SH-SY5Y (cell line): Measurements from ENCODE around the gene SLC1A1.

Experiments
- GATA2 ChIP-seq: IDR thresholded peaks from 2 replicates; pipeline ENCODE4 v1.6.1; 2011; ENCODE audit warnings: mild to moderate bottlenecking, low read depth, low read length
- GATA3 ChIP-seq: IDR thresholded peaks from 2 replicates; pipeline ENCODE4 v1.6.1; 2011; ENCODE audit warnings: low read depth, mild to moderate bottlenecking, low read length, moderate library complexity

Gene SLC1A1

DNA sequence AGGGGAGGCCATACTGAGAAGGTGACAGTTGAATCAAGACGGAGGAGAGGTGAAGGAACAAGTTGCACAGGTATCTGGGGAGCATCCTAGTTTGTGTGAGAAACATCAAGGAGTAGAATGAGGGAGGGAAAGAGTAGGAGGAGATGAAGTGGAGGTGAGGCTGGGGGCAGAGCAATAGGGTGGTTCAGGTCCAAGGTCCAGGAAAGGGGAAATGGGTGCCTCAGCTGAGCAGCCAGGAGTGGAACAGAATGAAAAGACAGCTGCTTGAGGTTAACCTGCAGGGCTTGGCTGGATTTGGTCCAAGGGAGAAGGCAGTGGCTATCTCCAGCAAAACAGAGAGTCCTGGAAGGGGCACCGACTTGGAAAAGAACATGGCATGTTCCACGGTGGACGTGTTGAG is 5.3 kb downstream of the SLC1A1 start:
- no peak for TF ChIP-seq GATA2
- no peak for TF ChIP-seq GATA3

DNA sequence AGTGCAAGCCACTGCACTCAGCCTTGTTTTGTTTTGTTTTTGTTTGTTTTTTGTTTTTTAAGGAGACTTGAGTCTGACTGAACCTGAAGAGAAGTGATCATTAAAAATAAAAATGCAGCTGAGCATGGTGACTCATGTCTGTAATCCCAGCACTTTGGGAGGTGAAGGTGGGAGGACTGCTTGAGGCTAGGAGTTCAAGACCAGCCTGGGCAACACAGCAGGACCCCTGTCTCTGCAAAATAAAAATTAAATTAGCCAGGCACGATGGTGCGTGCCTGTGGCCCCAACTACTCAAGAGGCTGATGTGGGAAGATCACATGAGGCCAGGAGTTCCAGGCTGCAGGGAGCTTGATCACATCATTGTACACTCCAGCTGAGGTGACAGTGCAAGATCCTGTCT is 6.2 kb downstream of the SLC1A1 start:
- no peak for TF ChIP-seq GATA3
- TF ChIP-seq GATA2, result no peak

DNA sequence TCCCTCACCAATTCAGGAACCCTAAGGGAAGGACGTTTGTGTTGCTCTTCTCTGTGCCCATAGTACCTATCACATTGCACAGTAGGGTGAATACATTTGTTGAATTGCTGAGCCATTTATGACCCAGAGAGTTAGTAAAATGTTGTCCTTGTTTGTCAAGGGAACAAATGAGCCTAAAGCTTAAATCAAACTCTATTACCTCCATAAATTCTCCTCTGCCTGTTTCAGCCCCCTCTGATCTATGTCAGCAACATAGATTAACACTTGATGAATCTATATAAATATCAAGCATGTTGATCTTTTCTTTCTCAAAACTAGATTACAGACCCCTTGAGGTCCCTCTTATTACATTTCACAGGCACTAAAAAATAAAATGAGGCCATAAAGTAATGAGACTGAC is 7.1 kb downstream of the SLC1A1 start:
- TF ChIP-seq GATA3 (no peak), GATA2 (no peak)

DNA sequence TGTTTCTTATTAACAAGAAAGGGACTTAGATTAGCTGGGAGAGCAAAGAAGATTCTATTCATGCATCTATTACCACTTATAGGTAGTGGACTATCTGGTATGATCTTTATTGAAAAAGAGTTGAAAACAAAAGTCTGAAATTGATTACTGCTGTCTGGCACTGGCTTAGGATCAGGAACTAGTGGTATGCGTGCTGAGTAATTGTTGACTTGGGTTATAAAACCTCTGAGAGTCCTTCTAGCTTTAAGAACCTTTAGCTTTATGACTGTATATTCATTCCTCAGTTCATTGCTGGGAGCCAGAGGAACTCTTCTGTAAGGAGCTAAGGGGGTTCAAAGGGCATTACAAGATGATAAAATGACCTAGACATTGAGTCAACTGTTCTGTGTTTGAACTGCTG is 7.6 kb downstream of the SLC1A1 start:
- TF ChIP-seq GATA3 (no peak), GATA2 (no peak)

DNA sequence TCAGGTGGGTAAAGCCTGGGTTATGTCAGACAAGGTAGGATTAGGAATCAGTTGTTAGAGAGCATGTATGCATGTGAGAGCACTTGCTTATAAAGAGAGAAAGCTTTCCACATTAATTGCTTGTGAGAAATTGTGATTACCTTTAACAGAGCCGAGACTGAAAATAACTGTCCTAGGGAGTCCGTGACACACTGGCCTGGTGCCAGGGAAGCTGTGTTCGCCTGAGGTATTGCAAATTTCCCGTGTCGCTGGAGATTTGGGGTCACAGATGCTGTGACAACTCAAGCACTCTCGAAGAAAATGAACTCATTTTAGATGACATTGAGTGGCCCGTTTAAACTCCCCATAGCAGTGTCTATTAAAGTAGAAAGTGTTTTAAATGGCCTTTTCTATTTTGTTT is 9.6 kb downstream of the SLC1A1 start:
- TF ChIP-seq GATA2 (no peak), GATA3 (no peak)

DNA sequence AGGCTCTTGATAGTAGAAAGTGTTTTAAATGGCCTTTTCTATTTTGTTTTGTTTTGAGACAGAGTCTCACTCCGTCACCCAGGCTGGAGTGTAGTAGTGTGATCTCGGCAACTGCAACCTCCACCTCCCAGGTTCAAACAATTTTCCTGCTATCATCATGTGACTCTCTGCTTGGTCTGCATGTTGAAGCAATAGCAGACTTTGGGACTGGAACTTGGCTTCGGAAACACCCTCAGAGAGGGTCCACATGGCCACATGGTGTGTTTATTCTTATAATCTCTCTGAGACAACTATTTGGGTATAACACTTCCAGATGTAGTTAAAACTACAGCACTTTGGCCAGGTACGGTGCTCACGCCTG is 10.9 kb downstream of the SLC1A1 start:
- no peak for TF ChIP-seq GATA3

DNA sequence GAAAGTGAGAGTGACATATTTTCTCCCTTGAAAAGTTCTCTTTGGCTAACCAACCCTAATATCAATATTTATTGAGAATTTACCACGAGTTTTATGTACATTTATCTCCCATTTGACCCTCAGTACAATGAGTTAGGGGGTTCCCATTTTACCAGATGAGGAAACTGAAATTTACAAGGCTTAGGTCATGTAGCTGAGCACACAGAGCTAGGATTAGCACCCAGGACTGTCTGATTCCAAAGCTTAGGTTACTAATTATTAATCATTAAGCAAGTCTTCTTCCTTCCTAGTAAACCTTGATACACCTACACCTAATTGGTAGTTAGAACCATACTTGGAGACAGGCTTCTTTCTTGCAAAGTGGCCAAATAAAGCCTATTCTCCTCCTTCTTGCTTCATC is 12.2 kb downstream of the SLC1A1 start:
- no peak for TF ChIP-seq GATA3

DNA sequence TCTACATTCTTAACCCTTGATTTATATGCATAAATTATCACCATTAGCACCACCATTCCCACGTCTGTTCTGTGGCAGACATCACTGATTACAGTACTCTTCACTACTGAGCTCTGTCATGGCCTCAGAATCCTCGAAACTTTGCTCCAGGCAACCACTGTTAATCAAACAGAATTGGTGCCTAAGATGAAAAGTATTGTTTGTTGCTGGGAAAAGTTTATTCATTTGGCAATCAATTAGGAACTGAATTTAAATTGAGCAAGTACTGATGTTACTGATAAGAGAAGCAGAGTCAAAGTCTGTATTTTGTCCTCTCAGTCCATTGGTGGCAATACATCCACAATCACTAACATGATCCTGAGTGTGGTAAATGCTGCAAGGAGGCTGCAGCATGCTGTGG is 12.8 kb downstream of the SLC1A1 start:
- no peak for TF ChIP-seq GATA3
- no peak for TF ChIP-seq GATA2

DNA sequence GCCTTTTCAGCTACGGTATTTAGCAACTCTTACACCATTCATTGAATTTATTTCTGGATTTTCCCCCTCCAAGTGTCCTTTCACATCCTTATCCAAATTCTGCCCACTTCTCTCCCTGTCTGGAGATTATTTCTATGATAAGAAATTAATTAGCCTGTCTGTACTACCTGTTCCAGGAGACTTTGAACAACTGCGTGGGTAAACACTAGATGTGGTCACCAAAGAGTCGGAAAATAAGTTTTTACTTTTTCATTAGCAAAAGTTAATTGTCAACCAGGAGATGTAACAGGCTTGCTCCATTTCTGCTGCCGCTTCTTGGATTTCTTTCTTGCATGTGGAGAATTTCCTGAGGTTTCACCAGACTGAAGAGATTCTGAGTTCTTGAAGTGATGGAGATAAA is 14.0 kb downstream of the SLC1A1 start:
- TF ChIP-seq GATA3, result 0 out of 2 replicates have a peak, but pooled peaks have one; percentile 14
- no peak for TF ChIP-seq GATA2

DNA sequence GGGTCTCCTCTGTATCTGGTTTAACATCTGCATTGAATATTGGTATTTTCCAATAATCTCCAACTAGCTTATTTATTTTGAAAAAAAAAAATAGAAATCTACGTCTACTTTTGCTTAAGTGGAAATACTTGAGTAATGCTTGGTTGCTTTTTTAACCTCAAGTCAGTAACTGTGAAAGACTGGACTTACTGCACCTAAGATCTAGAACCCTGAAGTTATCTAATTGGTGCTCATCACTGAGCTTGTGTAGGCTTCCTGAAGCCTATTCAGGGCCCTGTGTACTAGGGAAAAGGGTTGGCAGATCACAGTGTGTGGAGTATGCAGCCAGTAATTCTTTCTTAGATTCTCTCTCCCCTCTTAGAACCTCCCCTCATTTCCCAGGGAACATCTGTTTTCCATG is 16.2 kb downstream of the SLC1A1 start:
- TF ChIP-seq GATA2 (no peak), GATA3 (no peak)

DNA sequence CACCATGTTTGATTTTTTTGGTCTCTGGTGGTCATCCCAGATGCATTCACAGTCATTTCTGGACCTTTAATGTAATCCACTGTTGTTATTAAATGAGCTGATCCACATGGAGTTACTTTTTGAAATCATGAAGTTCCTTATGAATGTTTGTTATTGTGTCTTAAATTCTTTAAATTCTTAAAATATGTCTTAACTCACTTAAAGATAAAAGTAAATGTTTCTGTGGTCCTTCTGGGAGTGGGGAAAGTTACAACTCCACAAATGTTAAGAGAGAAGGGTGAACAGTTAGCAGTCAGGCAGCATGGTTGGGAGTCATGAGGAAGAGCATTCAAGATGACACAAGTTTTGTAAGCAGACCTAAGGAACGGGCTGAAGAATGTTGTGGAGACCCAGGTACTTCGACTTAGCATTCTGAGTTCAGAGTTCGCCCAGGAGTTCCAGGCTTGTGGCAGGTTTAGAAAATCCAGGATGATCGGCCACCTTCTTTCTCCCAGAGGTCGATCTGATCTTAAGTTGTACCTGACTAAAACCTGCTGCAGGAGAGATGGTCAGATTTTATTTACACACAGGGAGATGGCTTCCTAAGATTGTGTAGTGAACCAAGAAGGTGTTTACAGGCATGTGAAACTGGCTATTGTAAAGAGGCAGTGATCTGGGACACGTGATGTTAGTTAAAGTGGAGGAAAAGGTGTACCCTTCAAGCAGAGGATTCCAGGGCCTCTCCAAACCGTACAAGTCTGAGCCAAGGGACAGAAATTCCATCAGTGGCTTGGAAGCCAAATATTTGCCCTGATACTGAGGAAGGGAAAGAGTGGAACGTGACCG is 17.2 kb downstream of the SLC1A1 start:
- no peak for TF ChIP-seq GATA3
- TF ChIP-seq GATA2, result no peak

DNA sequence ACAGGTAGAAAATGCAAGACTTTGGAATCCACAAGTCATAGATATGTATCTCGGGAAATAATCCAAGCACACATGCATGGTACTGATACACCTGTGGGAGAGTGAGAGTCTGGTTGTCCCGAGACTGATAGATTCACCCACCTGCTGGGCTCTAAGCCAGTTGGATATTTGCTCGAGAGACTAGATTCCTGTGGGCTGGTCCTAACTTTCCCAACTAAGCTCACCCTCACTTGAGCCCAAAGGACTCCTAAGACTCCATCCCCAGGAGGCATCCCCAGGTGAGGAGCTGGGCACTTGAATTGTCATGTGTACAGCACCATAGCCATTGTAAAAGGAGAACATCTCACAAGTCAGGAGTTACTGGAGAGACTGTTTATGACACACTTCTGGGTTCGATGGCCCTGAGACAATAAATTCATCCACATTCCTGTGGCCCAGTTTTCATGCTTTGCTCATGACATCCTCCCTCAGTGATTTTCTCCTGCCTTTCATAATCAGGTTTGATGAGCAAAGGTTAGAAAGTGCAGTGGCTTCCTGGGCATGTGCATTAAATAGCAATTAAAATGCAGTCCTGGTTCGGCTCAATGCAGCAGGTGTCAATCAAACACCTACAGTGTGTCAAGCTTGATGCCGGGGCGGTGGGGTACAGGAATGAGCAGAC is 18.1 kb downstream of the SLC1A1 start:
- TF ChIP-seq GATA2 (no peak), GATA3 (no peak)

DNA sequence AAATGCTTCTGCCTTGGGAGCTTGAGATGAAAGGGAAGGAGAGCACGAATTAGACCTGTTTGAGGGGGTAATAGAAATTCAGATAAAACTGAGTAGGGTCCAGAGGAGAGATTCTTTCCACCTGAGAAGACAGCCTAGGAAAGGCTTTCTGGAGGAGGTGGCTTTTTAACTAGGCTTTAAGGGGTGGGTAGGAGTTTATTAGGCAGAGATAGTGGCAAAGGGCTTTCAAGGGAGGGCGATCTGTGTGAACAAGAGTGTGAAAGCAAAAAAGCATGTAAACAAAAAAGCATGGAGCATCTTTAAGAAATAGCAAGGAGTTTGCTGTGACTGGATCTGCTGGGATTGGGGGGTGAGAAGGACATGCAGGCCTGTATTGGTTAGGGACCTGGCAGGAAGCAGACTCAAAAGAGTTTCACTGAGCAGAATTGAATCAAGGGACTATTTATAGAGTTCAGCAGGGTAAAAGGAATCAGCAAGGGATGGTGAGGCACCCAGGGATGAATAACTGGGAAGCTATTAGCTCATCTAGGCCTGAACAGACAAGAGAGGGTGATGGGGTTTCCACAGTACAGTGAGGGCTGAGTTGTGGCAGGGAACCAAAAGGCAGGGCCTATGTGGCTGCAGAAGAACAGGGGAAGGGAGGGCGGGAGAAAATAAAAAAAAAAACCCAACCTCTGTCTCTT is 18.8 kb downstream of the SLC1A1 start:
- TF ChIP-seq GATA2, result no peak
- TF ChIP-seq GATA3, result no peak

DNA sequence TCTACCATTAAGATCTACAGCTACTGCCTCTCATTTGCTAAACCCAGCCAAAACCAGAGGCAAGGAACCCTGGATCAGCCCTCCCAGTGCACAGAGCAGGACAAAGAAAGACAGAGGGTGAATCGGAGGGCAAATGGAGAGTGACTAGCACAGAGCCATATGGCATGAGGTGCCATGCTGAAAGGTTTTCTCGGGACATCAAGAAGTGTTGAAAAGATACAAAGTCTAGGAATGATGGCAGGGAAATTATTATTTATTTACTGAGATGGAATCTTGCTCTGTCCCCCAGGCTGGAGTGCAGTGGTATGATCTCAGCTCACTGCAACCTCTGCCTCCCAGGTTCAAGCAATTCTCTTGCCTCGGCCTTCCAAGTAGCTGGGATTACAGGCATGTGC is 19.3 kb downstream of the SLC1A1 start:
- TF ChIP-seq GATA2 (no peak), GATA3 (no peak)

DNA sequence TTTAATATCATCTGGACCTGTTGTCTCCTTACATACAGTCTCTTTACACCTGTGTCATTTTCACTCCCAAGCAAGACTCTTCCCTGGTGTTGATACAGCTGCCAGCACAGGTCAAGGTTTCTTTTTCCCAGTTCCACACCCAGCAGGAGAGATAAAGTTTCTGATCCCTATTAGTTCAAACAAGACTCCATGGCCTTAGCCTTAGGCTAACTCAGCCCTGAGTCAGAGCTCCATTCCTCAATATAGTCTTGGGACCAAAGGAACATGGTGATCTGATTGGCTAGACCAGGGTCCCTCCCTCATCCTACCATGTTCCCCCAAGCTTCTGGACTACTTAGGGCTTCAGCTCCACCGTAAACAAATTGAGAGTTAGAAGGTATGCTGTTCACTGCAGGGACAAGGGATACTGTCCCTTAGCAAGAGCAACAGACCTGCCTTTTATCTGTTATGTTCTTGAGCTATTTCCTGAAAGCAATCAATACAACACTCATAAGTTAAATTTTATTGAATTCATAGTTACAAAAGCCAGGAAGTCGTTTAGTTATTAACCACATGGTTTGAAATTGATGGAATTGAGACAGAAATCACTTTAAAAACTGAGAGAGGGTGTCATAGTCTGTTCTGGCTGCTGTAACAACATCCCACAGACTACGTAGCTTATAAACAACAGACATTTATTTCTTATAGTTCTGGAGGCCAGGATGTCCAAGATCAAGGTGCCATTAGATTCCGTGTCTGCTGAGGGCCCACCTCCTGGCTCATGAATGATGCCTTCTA is 20.5 kb downstream of the SLC1A1 start:
- TF ChIP-seq GATA2 (no peak), GATA3 (no peak)
